Bronchial epithelial cell (primary cell): ENCODE results near the gene UQCC2. TPM values are rescaled to one million over a fixed set of nuclear protein-coding genes. Genes with fewer than 3 reads are reported as not detected.

Experiments used
- DNase-seq: peaks from one replicate; pipeline ENCODE4 v3.0.0-alpha.2; 2010; ENCODE audit warnings: low read depth
- FAIRE-seq: peaks from 2 replicates; lab custom pipeline; 2011; peaks lifted over from hg19 to GRCh38; lab: Jason Lieb, UNC
- H3K27me3 ChIP-seq: 2 replicates; pipeline ENCODE4 v1.5.1; 2011; ENCODE audit warnings: low read length; ENCODE audit not compliant: control insufficient read depth, insufficient read depth
- H3K36me3 ChIP-seq: 2 replicates; pipeline ENCODE4 v1.5.1; 2011; ENCODE audit warnings: low read length; ENCODE audit not compliant: control insufficient read depth, insufficient read depth
- H3K4me3 ChIP-seq: 2 replicates; pipeline ENCODE4 v1.5.1; 2011; ENCODE audit warnings: mild to moderate bottlenecking, low read depth, low read length, control low read depth
- total RNA-seq: library from RNA; depleted of rRNA; stranded (reverse); fragments of >200 nt; gene quantifications from 2 replicates; pipeline ENCODE4 v1.2.1, GENCODE V29; 2014
- TF ChIP-seq, protein P1 (sequence below): IDR thresholded peaks from 2 replicates; pipeline ENCODE4 v1.5.1; 2011; ENCODE audit warnings: mild to moderate bottlenecking, moderate library complexity, low read length, control low read depth, inconsistent platforms; ENCODE audit not compliant: insufficient read depth, severe bottlenecking

The UQCC2 gene
- total RNA-seq, 1 donor from 2014 or later, result 47.1 TPM

DNA sequence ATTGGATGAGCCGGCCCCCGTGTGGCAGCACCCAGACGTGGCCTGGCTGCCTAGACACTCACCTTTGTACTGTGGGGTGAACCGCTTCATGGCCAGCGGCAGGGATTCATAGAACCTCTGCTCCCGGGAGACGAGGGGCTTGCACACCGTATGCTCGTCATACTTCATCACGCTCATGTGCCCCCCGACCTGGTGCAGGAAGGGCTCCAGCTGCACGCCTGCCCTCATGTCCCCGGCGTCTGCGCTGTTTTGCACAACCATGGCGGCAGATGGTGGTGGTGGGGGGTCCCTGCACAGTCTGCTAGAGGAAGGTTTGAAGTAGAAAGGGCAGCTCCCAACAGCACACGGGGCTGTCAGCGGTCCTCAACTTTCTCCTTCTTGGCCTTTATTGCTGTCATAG lies 23.7 kb upstream of the UQCC2 start:
- H3K27me3 ChIP-seq, result peaks cover 2% of the 10 kb centered on the region
- FAIRE-seq (no peak), DNase-seq (no peak)
- no peak overlapping the region for H3K4me3 ChIP-seq
- H3K36me3 ChIP-seq, result no peaks in the 10 kb centered on the region
- TF ChIP-seq, protein P1, sequence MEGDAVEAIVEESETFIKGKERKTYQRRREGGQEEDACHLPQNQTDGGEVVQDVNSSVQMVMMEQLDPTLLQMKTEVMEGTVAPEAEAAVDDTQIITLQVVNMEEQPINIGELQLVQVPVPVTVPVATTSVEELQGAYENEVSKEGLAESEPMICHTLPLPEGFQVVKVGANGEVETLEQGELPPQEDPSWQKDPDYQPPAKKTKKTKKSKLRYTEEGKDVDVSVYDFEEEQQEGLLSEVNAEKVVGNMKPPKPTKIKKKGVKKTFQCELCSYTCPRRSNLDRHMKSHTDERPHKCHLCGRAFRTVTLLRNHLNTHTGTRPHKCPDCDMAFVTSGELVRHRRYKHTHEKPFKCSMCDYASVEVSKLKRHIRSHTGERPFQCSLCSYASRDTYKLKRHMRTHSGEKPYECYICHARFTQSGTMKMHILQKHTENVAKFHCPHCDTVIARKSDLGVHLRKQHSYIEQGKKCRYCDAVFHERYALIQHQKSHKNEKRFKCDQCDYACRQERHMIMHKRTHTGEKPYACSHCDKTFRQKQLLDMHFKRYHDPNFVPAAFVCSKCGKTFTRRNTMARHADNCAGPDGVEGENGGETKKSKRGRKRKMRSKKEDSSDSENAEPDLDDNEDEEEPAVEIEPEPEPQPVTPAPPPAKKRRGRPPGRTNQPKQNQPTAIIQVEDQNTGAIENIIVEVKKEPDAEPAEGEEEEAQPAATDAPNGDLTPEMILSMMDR, result no peak

- DNase-seq (no peak), FAIRE-seq (no peak)
- TF ChIP-seq, protein P1, result no peak
- no peaks in the 10 kb centered on the region for H3K36me3 ChIP-seq
- peaks cover 2% of the 10 kb centered on the region for H3K27me3 ChIP-seq
- H3K4me3 ChIP-seq, result no peak overlapping the region
These were observed 22.2 kb upstream of the UQCC2 start for GRCh38 chr6:33733709-33734007.

DNA sequence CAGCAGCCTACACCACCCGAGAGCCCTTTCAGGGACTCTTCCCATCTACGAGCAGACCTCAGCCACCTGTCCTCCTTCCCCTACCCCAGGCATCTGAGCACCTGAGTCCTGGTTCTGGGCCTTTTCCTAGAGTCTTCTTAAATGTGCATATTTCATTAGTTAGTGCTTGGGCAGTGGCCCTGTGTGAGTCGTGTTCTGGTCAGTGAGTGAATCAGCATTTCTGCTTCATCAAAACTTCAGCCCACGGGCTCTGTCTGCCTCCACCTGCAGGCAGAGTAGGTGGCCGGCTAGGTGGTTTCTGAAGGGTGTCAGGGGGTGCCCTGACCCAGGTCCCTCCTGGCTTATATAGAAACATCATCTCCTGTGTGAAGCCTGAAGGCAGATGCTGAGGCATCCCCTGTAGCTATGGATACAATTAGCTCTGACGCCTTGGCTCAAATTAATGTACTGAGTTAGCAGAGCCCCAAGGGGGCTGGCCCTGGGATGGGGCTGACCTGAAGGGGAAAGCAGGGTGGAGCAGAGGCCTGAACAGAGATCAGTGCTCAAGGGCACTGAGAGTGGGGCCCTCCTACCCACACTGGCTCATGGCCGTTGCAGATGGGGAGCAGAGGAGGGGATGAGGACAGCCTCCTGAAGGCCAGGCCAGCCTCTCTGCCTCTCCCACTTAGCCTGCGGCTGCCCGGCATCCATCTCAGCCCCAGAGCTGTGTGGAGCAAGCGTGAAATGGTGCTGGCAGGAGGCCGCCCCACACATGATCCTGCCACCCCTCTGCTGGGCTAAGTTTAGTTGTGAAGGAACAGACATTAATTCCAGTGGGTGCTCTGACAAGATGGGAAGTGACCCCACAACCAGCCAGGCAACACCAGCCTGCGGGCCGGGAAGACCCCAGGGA lies 21.6 kb upstream of the UQCC2 start:
- TF ChIP-seq, protein P1, result no peak
- no peak for FAIRE-seq

DNA sequence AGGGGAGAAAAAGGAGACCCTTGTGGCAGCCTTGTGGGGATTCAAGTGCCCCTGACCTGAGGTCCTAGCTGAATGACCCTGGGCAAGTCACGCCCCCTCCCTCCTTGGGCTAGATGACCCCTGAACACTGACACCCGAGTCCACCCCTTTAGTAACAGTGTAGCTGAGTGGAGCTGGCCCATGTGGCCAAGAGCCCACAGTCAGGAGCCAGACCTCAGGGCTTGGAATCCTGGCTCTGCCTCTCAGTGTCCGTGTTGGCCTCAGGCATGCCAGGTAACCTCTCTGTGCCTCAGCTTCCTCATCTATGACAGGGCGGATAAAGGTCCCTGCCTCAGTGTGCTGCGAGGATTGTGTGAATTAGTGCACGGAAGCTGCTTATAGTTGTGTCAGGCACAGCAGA lies 20.9 kb upstream of the UQCC2 start:
- no peaks in the 10 kb centered on the region for H3K36me3 ChIP-seq
- H3K4me3 ChIP-seq, result no peak overlapping the region
- no peak for DNase-seq
- TF ChIP-seq, protein P1, result no peak
- H3K27me3 ChIP-seq, result peaks cover 2% of the 10 kb centered on the region
- FAIRE-seq, result no peak

More for the DNA sequence above, 21.6 kb upstream of the UQCC2 start:
- no peak for DNase-seq
- Histone ChIP-seq H3K27me3 (peaks cover 2% of the 10 kb centered on the region), H3K4me3 (no peak overlapping the region), H3K36me3 (no peaks in the 10 kb centered on the region)

GRCh38 chr6:33731751-33732282 lies 20.3 kb upstream of the UQCC2 start:
- Histone ChIP-seq H3K36me3 (no peaks in the 10 kb centered on the region), H3K27me3 (peaks cover 2% of the 10 kb centered on the region), H3K4me3 (no peak overlapping the region)
- no peak for FAIRE-seq
- TF ChIP-seq, protein P1, result no peak
- DNase-seq, result no peak
